OCI-LY1 (cell line): ENCODE data around the gene UNC119B.

Source experiments
- H2AFZ ChIP-seq: fragments of 200-600 bp; sonication (generic), shearing (Covaris generic); 2 replicates; pipeline ENCODE4 v1.6.0; 2014; ENCODE audit warnings: antibody characterized with exemption, mild to moderate bottlenecking, low read length
- H3F3A ChIP-seq: fragments of 200-600 bp; sonication (generic), shearing (Covaris generic); 2 replicates; pipeline ENCODE4 v1.6.0; 2014; ENCODE audit warnings: mild to moderate bottlenecking, antibody characterized with exemption, low read length, moderate library complexity; ENCODE audit not compliant: insufficient read depth
- H3K27ac ChIP-seq: fragments of 200-600 bp; sonication (generic); 2 replicates; pipeline ENCODE4 v1.5.1; 2014; ENCODE audit warnings: low read length, mixed run types, mild to moderate bottlenecking, low read depth; ENCODE audit not compliant: poor library complexity, severe bottlenecking
- H3K27me3 ChIP-seq: fragments of 200-600 bp; sonication (generic); 2 replicates; pipeline ENCODE4 v1.6.0; 2014; ENCODE audit warnings: antibody characterized with exemption, mild to moderate bottlenecking, low read length, moderate library complexity; ENCODE audit not compliant: insufficient read depth
- H3K36me3 ChIP-seq: fragments of 200-600 bp; sonication (generic); 2 replicates; pipeline ENCODE4 v1.6.1; 2014; ENCODE audit warnings: mild to moderate bottlenecking, antibody characterized with exemption, low read length, moderate library complexity, mixed read lengths; ENCODE audit not compliant: insufficient read depth
- H3K4me1 ChIP-seq: fragments of 200-600 bp; sonication (generic); 2 replicates; pipeline ENCODE4 v1.5.1; 2014; ENCODE audit warnings: mild to moderate bottlenecking, low read length, moderate library complexity; ENCODE audit not compliant: insufficient read depth, severe bottlenecking
- H3K4me2 ChIP-seq: fragments of 200-600 bp; sonication (generic), shearing (Covaris generic); 2 replicates; pipeline ENCODE4 v1.6.1; 2014; ENCODE audit warnings: low read length
- H3K4me3 ChIP-seq: fragments of 200-600 bp; sonication (generic); 2 replicates; pipeline ENCODE4 v1.5.1; 2014; ENCODE audit warnings: low read length, low read depth, mild to moderate bottlenecking, mixed read lengths; ENCODE audit not compliant: poor library complexity, severe bottlenecking
- H3K79me2 ChIP-seq: fragments of 200-600 bp; shearing (Covaris generic); 2 replicates; pipeline ENCODE4 v1.6.1; 2016; ENCODE audit warnings: mixed run types, low read length, mixed read lengths; ENCODE audit not compliant: insufficient read depth
- H3K9ac ChIP-seq: fragments of 200-600 bp; sonication (generic), shearing (Covaris generic); 2 replicates; pipeline ENCODE4 v1.6.1; 2014; ENCODE audit warnings: mild to moderate bottlenecking, low read length, mixed read lengths
- H3K9me2 ChIP-seq: fragments of 200-600 bp; sonication (generic), shearing (Covaris generic); 2 replicates; pipeline ENCODE4 v1.6.1; 2014; ENCODE audit warnings: low read depth, mild to moderate bottlenecking, low read length, mixed read lengths
- H3K9me3 ChIP-seq: fragments of 200-600 bp; shearing (Covaris generic); 2 replicates; pipeline ENCODE4 v1.6.1; 2014; ENCODE audit warnings: low read length, mixed read lengths
- H4K20me1 ChIP-seq: fragments of 200-600 bp; sonication (generic), shearing (Covaris generic); 2 replicates; pipeline ENCODE4 v1.6.0; 2016; ENCODE audit warnings: mild to moderate bottlenecking, low read length; ENCODE audit not compliant: insufficient read depth
- CTCF ChIP-seq: fragments of 200-600 bp; sonication (generic), shearing (Covaris generic); IDR thresholded peaks from 2 replicates; pipeline ENCODE4 v1.5.1; 2017; ENCODE audit warnings: mild to moderate bottlenecking, antibody characterized with exemption, low read length, moderate library complexity, mixed read lengths
- EZH2 ChIP-seq: fragments of 200-600 bp; sonication (generic), shearing (Covaris generic); IDR thresholded peaks from 2 replicates; pipeline ENCODE4 v1.8.0; 2017; ENCODE audit warnings: borderline replicate concordance, mixed run types, mild to moderate bottlenecking, antibody characterized with exemption, low read length, moderate library complexity, mixed read lengths

The UNC119B gene

DNA sequence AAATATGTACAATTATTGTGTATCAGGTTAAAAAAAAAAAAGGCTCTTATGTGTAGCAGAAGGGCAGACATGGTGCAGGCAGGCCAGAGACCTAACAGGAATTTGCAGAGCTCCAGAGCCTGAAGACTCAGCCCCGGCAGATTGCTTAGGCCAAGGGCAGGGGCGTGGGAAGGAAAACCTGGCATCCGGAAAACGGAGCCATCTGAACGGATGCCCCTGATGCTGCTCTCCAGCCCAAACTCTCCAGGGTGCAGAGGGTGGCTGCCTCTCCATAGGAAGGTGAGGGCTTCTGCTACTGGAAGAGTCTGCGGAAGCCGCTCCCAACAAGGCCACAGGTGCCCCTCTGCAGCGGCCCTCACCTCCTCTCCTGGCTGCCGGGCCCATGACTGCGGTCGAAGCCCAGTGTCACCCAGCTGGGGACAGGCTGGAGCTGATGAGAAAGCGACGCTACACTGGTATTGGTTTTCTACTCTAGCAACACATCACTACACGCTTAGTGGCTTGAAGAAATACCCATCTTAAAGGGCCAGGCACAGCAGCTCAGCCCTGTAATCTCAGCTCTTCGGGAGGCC is 34.8 kb downstream of the UNC119B start:
- H3K9me3 ChIP-seq = no peaks in the 10 kb centered on the region
- no peaks in the 10 kb centered on the region for H3K27me3 ChIP-seq
- H2AFZ ChIP-seq = no peak overlapping the region
- H3K4me3 ChIP-seq = no peak overlapping the region
- H3F3A ChIP-seq = no peaks in the 10 kb centered on the region
- no peak overlapping the region for H3K9ac ChIP-seq
- H4K20me1 ChIP-seq = no peaks in the 10 kb centered on the region
- no peaks in the 10 kb centered on the region for H3K4me1 ChIP-seq
- H3K36me3 ChIP-seq = no peaks in the 10 kb centered on the region
- TF ChIP-seq CTCF (no peak), EZH2 (no peak)
- no peak overlapping the region for H3K27ac ChIP-seq
- H3K79me2 ChIP-seq = no peaks in the 10 kb centered on the region
- H3K4me2 ChIP-seq = no peak overlapping the region
- H3K9me2 ChIP-seq = no peaks in the 10 kb centered on the region

GRCh38 chr12:120748242-120748641 is 38.0 kb downstream of the UNC119B start:
- TF ChIP-seq EZH2 = no peak
- no peak for TF ChIP-seq CTCF
- H3K4me1 ChIP-seq = no peaks in the 10 kb centered on the region

GRCh38 chr12:120749256-120749655 is 39.0 kb downstream of the UNC119B start:
- no peak overlapping the region for H3K9ac ChIP-seq
- H3K27ac ChIP-seq = no peak overlapping the region
- no peaks in the 10 kb centered on the region for H3K9me2 ChIP-seq
- H3F3A ChIP-seq = no peaks in the 10 kb centered on the region
- H3K36me3 ChIP-seq = no peaks in the 10 kb centered on the region
- H3K4me3 ChIP-seq = no peak overlapping the region
- H2AFZ ChIP-seq = no peak overlapping the region
- TF ChIP-seq CTCF (no peak), EZH2 (no peak)
- H3K9me3 ChIP-seq = no peaks in the 10 kb centered on the region
- H3K79me2 ChIP-seq = no peaks in the 10 kb centered on the region
- no peaks in the 10 kb centered on the region for H4K20me1 ChIP-seq
- no peaks in the 10 kb centered on the region for H3K27me3 ChIP-seq
- H3K4me2 ChIP-seq = no peak overlapping the region
- H3K4me1 ChIP-seq = no peaks in the 10 kb centered on the region

More at GRCh38 chr12:120748242-120748641, 38.0 kb downstream of the UNC119B start:
- Histone ChIP-seq H2AFZ (no peak overlapping the region), H3K9me2 (no peaks in the 10 kb centered on the region), H3K27ac (no peak overlapping the region), H3K4me3 (no peak overlapping the region), H3K9me3 (no peaks in the 10 kb centered on the region), H3K9ac (no peak overlapping the region), H3F3A (no peaks in the 10 kb centered on the region), H4K20me1 (no peaks in the 10 kb centered on the region), H3K27me3 (no peaks in the 10 kb centered on the region), H3K79me2 (no peaks in the 10 kb centered on the region), H3K4me2 (no peak overlapping the region), H3K36me3 (no peaks in the 10 kb centered on the region)
